Activated CD4-positive, alpha-beta T cell treated with anti-CD3 and anti-CD28 coated beads, Interleukin-2, amount 50 U/mL, for 4 hours (primary cell): ENCODE measurements around the gene GRB14.
"Not testable (repeated sequence)": the region's sequence is repeated elsewhere in the genome, so short reads cannot be mapped to it uniquely, and the experiment has no call there.

Experiments
- DNase-seq, 2 experiments: peaks; one replicate each; pipeline ENCODE4 v3.0.0-alpha.2; 2020

Gene GRB14

GRCh38 chr2:164620873-164621763 lies at the start of gene GRB14:
GRB14 (minus strand) TSS chr2:164621482; CDS start chr2:164621309, 173 bp downstream.
- DNase-seq, result no peak

GRCh38 chr2:164669291-164669690 lies 48.0 kb upstream of the GRB14 start:
- DNase-seq, result no peak

GRCh38 chr2:164667566-164667965 lies 46.3 kb upstream of the GRB14 start:
- DNase-seq, result no peak

- no peak for DNase-seq
Observed at GRCh38 chr2:164664070-164664469, 42.8 kb upstream of the GRB14 start.

- no peak for DNase-seq
Observed at GRCh38 chr2:164662868-164663631, 41.8 kb upstream of the GRB14 start.

GRCh38 chr2:164662066-164662465 lies 40.8 kb upstream of the GRB14 start:
- DNase-seq, result no peak

GRCh38 chr2:164661349-164661748 lies 40.1 kb upstream of the GRB14 start:
- no peak for DNase-seq

GRCh38 chr2:164657129-164657528 lies 35.8 kb upstream of the GRB14 start:
- no peak for DNase-seq

- no peak for DNase-seq
Observed at GRCh38 chr2:164655750-164656149, 34.5 kb upstream of the GRB14 start.

GRCh38 chr2:164655336-164655735 lies 34.1 kb upstream of the GRB14 start:
- DNase-seq, result no peak

GRCh38 chr2:164651361-164651760 lies 30.1 kb upstream of the GRB14 start:
- DNase-seq, result no peak

- DNase-seq, result no peak
Observed at GRCh38 chr2:164644036-164644700, 22.9 kb upstream of the GRB14 start.

- no peak for DNase-seq
Observed at GRCh38 chr2:164642946-164643555, 21.8 kb upstream of the GRB14 start.

- no peak for DNase-seq
Observed at GRCh38 chr2:164642268-164642667, 21.0 kb upstream of the GRB14 start.

GRCh38 chr2:164628319-164628718 lies 7.0 kb upstream of the GRB14 start:
- DNase-seq, result not testable (repeated sequence)

- no peak for DNase-seq
Observed at GRCh38 chr2:164625378-164625971, 4.2 kb upstream of the GRB14 start.

- DNase-seq, result no peak
Observed at GRCh38 chr2:164624316-164624715, 3.0 kb upstream of the GRB14 start.

GRCh38 chr2:164622338-164623106 lies 1.2 kb upstream of the GRB14 start:
- no peak for DNase-seq

- no peak for DNase-seq
Observed at GRCh38 chr2:164621764-164622105, 453 bp upstream of the GRB14 start.

GRCh38 chr2:164620457-164620856 lies 825 bp downstream of the GRB14 start:
- no peak for DNase-seq

- no peak for DNase-seq
Observed at GRCh38 chr2:164617466-164617865, 3.8 kb downstream of the GRB14 start.
